CD14-positive monocyte (primary cell): Measurements from ENCODE around the gene CDCP2. TPM values are rescaled to one million over a fixed set of nuclear protein-coding genes. Genes with fewer than 3 reads are reported as not detected.

ENCODE experiments used
- DNase-seq, 3 donors: peaks; one replicate each; pipeline ENCODE4 v3.0.0-alpha.2; 2011 to 2022
- H2AFZ ChIP-seq: 2 replicates; pipeline ENCODE4 v1.6.0; 2012; ENCODE audit warnings: mild to moderate bottlenecking, low read depth, low read length, inconsistent platforms; ENCODE audit not compliant: insufficient read depth, poor library complexity, severe bottlenecking
- H3K27ac ChIP-seq, 2 donors: 1 replicate in 1 of 2; 2 replicates in 1 of 2; pipeline ENCODE4 v1.5.1; 2012 to 2013; ENCODE audit warnings: low read length in 2 of 2, control low read depth in 1 of 2, inconsistent platforms in 1 of 2, low read depth in 1 of 2, mild to moderate bottlenecking in 1 of 2
- H3K27me3 ChIP-seq, 2 donors: one replicate each; pipeline versions ENCODE4 v1.6.0 to v1.6.1; 2011 to 2013; ENCODE audit warnings: low read length in 2 of 2; ENCODE audit not compliant: control insufficient read depth in 2 of 2, insufficient read depth in 2 of 2
- H3K36me3 ChIP-seq, 2 donors: replicated peaks in 1 of 2; 1 replicate in 1 of 2; 2 replicates in 1 of 2; pipeline versions ENCODE4 v1.5.1 to v1.6.1; 2012 to 2013; ENCODE audit warnings: low read length in 2 of 2, control low read depth in 1 of 2, inconsistent platforms in 1 of 2, mild to moderate bottlenecking in 1 of 2; ENCODE audit not compliant: insufficient read depth in 2 of 2, control insufficient read depth in 1 of 2
- H3K4me1 ChIP-seq, 2 donors: 1 replicate in 1 of 2; 2 replicates in 1 of 2; pipeline versions ENCODE4 v1.5.1 to v1.6.1; 2012 to 2013; ENCODE audit warnings: low read length in 2 of 2, control low read depth in 1 of 2, inconsistent platforms in 1 of 2, mild to moderate bottlenecking in 1 of 2, moderate library complexity in 1 of 2; ENCODE audit not compliant: insufficient read depth in 2 of 2, control insufficient read depth in 1 of 2
- H3K4me2 ChIP-seq: replicated peaks from 2 replicates; pipeline ENCODE3; 2012; ENCODE audit warnings: low read length, moderate library complexity, mild to moderate bottlenecking; ENCODE audit not compliant: poor library complexity, severe bottlenecking; ENCODE audit errors: extremely low read depth
- H3K4me3 ChIP-seq, 3 experiments: fragments of 200-600 bp in 1 of 3; sonication (generic) in 1 of 3; replicated peaks in 1 of 3; 1 replicate in 2 of 3; 2 replicates in 1 of 3; pipeline ENCODE4 v1.5.1; 2011 to 2013; ENCODE audit warnings: low read length in 3 of 3, mild to moderate bottlenecking in 3 of 3, control low read depth in 2 of 3, low read depth in 2 of 3, inconsistent platforms in 1 of 3, moderate library complexity in 1 of 3
- H3K79me2 ChIP-seq: 2 replicates; pipeline ENCODE4 v1.6.0; 2012; ENCODE audit warnings: mild to moderate bottlenecking, control low read depth, inconsistent platforms, low read length, moderate library complexity; ENCODE audit not compliant: insufficient read depth
- H3K9ac ChIP-seq: 2 replicates; pipeline ENCODE4 v1.6.0; 2017; ENCODE audit warnings: low read length, mild to moderate bottlenecking; ENCODE audit not compliant: insufficient read depth, poor library complexity, severe bottlenecking
- H3K9me3 ChIP-seq, 2 donors: replicated peaks in 1 of 2; 1 replicate in 1 of 2; 2 replicates in 1 of 2; pipeline versions ENCODE4 v1.5.1 to v1.6.1; 2012 to 2013; ENCODE audit warnings: low read length in 2 of 2, control low read depth in 1 of 2; ENCODE audit not compliant: control insufficient read depth in 1 of 2, insufficient read depth in 1 of 2
- H4K20me1 ChIP-seq: 2 replicates; pipeline ENCODE4 v1.6.0; 2012; ENCODE audit warnings: mild to moderate bottlenecking, low read length, control low read depth, moderate library complexity; ENCODE audit not compliant: insufficient read depth
- H3K27ac Mint-ChIP-seq, 7 donors: one replicate each; pipeline ENCODE4 v1.8.0; 2020; ENCODE audit warnings: mild to moderate bottlenecking in 7 of 7, mixed read lengths in 7 of 7, moderate library complexity in 6 of 7, inconsistent platforms in 2 of 7
- H3K27me3 Mint-ChIP-seq, 3 donors: one replicate each; pipeline ENCODE4 v1.8.0; 2021 to 2022; ENCODE audit warnings: low read depth in 3 of 3, mild to moderate bottlenecking in 3 of 3, mixed read lengths in 3 of 3, moderate library complexity in 3 of 3, inconsistent platforms in 1 of 3
- H3K36me3 Mint-ChIP-seq, 2 donors: one replicate each; pipeline ENCODE4 v1.8.0; 2020; ENCODE audit warnings: mixed read lengths in 2 of 2, inconsistent platforms in 1 of 2, mild to moderate bottlenecking in 1 of 2
- H3K4me1 Mint-ChIP-seq: one replicate; pipeline ENCODE4 v1.8.0; 2020; ENCODE audit warnings: mild to moderate bottlenecking, mixed read lengths
- H3K4me3 Mint-ChIP-seq, 2 donors: one replicate each; pipeline ENCODE4 v1.8.0; 2020; ENCODE audit warnings: mild to moderate bottlenecking in 2 of 2, mixed read lengths in 2 of 2, moderate library complexity in 1 of 2
- H3K9me3 Mint-ChIP-seq, 7 donors: one replicate each; pipeline ENCODE4 v1.8.0; 2020 to 2022; ENCODE audit warnings: mixed read lengths in 7 of 7, mild to moderate bottlenecking in 6 of 7, moderate library complexity in 6 of 7, inconsistent platforms in 2 of 7
- WGBS: methylation state at CpG from one replicate; pipeline ENCODE4 v1.1.5; 2013; ENCODE audit warnings: missing lambda C conversion rate; ENCODE audit not compliant: insufficient coverage; 5-methylcytosine and 5-hydroxymethylcytosine counted together
- intact Hi-C, 2 donors: fragments of 100-400 bp; cut with micrococcal nuclease; formaldehyde crosslinking; loops; one replicate each; pipeline versions ENCODE4 v1.15.0 to v1.15.1; 2023
- polyA plus RNA-seq, 3 donors: library from polyadenylated mRNA; depleted of rRNA in 1 of 3; unstranded in 2 of 3; stranded (reverse) in 1 of 3; fragments of 300-500 nt in 2 of 3; fragments of >200 nt in 1 of 3; fragmentation: Illumina TruSeq in 2 of 3; gene quantifications; 1 replicate in 2 of 3; 2 replicates in 1 of 3; pipeline ENCODE4 v1.2.3, GENCODE V29; 2012 to 2021
- TF ChIP-seq, protein P1 (sequence below): fragments of 200-600 bp; IDR thresholded peaks from one replicate; pipeline ENCODE4 v1.8.0; 2022; ENCODE audit warnings: antibody characterized with exemption, mild to moderate bottlenecking

CDCP2 gene
- polyA plus RNA-seq, 3 donors = 0.09 TPM; not detected in 2

DNA sequence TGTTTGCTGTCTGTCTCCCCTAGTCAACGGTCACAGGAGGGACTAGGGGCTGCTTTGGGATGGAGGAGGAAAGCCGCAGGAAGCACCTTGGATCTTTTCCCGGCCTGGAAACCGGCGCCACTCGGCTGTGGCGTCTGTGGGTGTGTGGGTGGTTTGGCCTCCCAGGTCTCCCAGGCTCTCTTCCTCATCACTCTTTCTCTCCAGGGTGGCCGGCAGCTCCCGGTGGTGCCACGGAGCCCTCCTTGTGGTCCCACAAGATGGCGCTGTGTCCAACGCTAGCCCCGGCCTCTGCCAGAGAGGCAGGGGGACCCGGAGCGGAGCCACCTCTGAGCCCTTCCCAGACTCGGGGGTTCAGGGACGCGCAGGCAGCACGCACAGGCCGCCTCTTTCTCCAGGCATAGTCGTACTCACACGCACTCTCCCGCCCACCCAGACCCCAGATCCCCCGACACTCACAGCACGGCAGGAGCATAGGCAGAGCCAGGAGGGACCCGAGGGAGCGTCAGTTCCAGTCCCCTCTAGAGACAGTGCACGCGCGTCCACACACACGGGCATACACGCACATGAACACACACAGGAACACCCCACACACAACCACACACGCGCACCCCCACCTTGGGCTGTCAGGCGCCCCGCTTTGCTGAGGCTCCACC is 31.2 kb downstream of the CDCP2 start:
- Mint-ChIP-seq H3K9me3 (no peaks in the 10 kb centered on the region), H3K4me3 (peak overlapping the region in 1 of 2 donors; percentile 60), H3K27ac (peak overlapping the region in 1 of 7 donors; percentile 50), H3K36me3 (no peaks in the 10 kb centered on the region), H3K4me1 (peaks cover 9% of the 10 kb centered on the region), H3K27me3 (peaks cover 2 to 13% (median 9%) of the 10 kb centered on the region in 3 donors)
- Histone ChIP-seq H3K4me1 (peaks cover 5 to 6% of the 10 kb centered on the region in 2 donors), H3K4me2 (peak overlapping the region; percentile 15), H3K9me3 (no peaks in the 10 kb centered on the region), H2AFZ (peak overlapping the region; percentile 71), H3K9ac (no peak overlapping the region), H4K20me1 (no peaks in the 10 kb centered on the region), H3K27me3 (peaks cover 0 to 8% of the 10 kb centered on the region in 2 donors), H3K36me3 (no peaks in the 10 kb centered on the region), H3K27ac (no peak overlapping the region), H3K4me3 (no peak overlapping the region), H3K79me2 (no peaks in the 10 kb centered on the region)
- TF ChIP-seq, protein P1, sequence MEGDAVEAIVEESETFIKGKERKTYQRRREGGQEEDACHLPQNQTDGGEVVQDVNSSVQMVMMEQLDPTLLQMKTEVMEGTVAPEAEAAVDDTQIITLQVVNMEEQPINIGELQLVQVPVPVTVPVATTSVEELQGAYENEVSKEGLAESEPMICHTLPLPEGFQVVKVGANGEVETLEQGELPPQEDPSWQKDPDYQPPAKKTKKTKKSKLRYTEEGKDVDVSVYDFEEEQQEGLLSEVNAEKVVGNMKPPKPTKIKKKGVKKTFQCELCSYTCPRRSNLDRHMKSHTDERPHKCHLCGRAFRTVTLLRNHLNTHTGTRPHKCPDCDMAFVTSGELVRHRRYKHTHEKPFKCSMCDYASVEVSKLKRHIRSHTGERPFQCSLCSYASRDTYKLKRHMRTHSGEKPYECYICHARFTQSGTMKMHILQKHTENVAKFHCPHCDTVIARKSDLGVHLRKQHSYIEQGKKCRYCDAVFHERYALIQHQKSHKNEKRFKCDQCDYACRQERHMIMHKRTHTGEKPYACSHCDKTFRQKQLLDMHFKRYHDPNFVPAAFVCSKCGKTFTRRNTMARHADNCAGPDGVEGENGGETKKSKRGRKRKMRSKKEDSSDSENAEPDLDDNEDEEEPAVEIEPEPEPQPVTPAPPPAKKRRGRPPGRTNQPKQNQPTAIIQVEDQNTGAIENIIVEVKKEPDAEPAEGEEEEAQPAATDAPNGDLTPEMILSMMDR = peak; percentile 29
- DNase-seq = peak; percentile 6 to 24 (median 7)
- 3% methylated on average over 21 of the region's 36 CpGs for WGBS
- intact Hi-C loops = no loop called here

DNA sequence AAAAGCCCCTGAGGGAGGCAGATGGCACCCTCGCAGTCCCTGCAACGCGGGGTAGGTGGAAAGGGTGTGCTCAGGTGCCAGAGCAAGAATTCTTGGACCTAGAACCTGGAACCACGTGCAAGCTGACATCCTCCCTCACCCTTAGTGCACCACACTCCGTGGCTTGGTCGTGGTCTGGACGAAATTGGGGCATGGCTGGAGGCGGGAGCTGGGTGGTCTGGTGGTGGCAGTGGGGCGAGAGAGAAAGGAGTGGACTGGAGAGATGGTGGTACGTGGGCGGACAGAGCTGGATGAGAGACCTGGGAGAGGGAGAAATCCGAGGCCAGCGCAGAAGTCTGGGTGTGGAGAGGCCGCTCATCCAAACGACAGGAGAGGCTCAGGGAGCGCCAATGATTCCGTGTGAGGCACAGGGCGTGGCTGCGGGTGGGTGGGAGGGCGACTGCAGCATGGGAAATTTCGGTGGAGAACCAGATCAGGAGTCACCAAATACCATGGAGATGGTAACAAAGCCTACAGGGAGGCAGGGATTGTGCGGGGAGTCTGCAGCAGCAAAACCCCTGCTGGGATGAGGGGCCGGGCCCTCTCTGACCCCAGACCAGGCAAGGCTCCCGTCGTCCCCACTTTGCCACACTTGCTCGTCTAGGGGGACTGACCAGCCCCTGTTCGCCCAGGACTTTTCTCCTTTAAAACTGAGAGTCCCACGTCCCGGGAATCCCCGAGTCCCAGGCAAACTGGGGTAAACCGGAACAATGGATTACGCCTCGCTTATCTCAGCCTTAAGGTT is 31.9 kb downstream of the CDCP2 start:
- Mint-ChIP-seq H3K9me3 (no peaks in the 10 kb centered on the region), H3K27ac (no peak overlapping the region), H3K36me3 (no peaks in the 10 kb centered on the region), H3K4me3 (peak overlapping the region in 1 of 2 donors; percentile 60), H3K4me1 (peaks cover 9% of the 10 kb centered on the region), H3K27me3 (peaks cover 2 to 13% (median 9%) of the 10 kb centered on the region in 3 donors)
- intact Hi-C loops = no loop called here
- TF ChIP-seq, protein P1 = no peak
- H3K36me3 ChIP-seq = no peaks in the 10 kb centered on the region
- peak overlapping the region; percentile 71 for H2AFZ ChIP-seq
- peaks cover 5 to 6% of the 10 kb centered on the region in 2 donors for H3K4me1 ChIP-seq
- H3K9me3 ChIP-seq = no peaks in the 10 kb centered on the region
- no peaks in the 10 kb centered on the region for H4K20me1 ChIP-seq
- no peak overlapping the region for H3K4me3 ChIP-seq
- H3K79me2 ChIP-seq = no peaks in the 10 kb centered on the region
- DNase-seq = no peak
- peak overlapping the region; percentile 15 for H3K4me2 ChIP-seq
- peaks cover 0 to 8% of the 10 kb centered on the region in 2 donors for H3K27me3 ChIP-seq
- 77% methylated on average over 24 of the region's 33 CpGs for WGBS
- H3K27ac ChIP-seq = no peak overlapping the region
- H3K9ac ChIP-seq = no peak overlapping the region
